Measurements from ENCODE around the gene PTPA. TPM values are rescaled to one million over a fixed set of nuclear protein-coding genes. Genes with fewer than 3 reads are reported as not detected.

Gene PTPA
- total RNA-seq, 1 experiment from 2014 or later = 91.8 TPM

- H3K4me3 Mint-ChIP-seq (ENCODE audit: unreplicated experiment) = peak overlapping the region; percentile 89
- H3K27ac Mint-ChIP-seq (ENCODE audit: low read depth, unreplicated experiment) = no peak overlapping the region
- peaks cover 6% of the 10 kb centered on the region for H3K36me3 Mint-ChIP-seq (ENCODE audit: insufficient read depth, unreplicated experiment)
- BruUV-seq (replicated peaks) = no TSS peak
- POLR2A ChIA-PET = interaction anchor here (0.6 to 9.2 kb wide), 33 partner anchors 8 to 507 kb away, joined by 3 to 206 read pairs (median 4); partner anchors contain the start of gene NTMT1
- H3K9me3 Mint-ChIP-seq (ENCODE audit: unreplicated experiment) = no peaks in the 10 kb centered on the region
- DNase-seq (ENCODE audit: unreplicated experiment) = no peak
- no peaks in the 10 kb centered on the region for H3K4me1 Mint-ChIP-seq (ENCODE audit: insufficient read depth, unreplicated experiment)
- CTCF ChIA-PET = interaction anchor here (0.7 to 1.6 kb wide), 6 partner anchors 11 to 433 kb away, joined by 3 to 13 read pairs (median 5); partner anchors contain the start of gene SPOUT1
- no peak for TF ChIP-seq CTCF (IDR thresholded peaks at IDR 0.05; ENCODE audit: unreplicated experiment)
- no peaks in the 10 kb centered on the region for H3K27me3 Mint-ChIP-seq (ENCODE audit: insufficient read depth, unreplicated experiment)
- intact Hi-C loops (cut with micrococcal nuclease) = loop anchor here (5.0 kb wide), 1 partner anchor 234 kb away; no protein-coding TSS in a partner anchor
Measured at GRCh38 chr9:129178568-129179382, 67.6 kb downstream of the PTPA start.

GRCh38 chr9:129181246-129181645 lies 70.0 kb downstream of the PTPA start:
- no peaks in the 10 kb centered on the region for H3K9me3 Mint-ChIP-seq (ENCODE audit: unreplicated experiment)
- no peak for DNase-seq (ENCODE audit: unreplicated experiment)
- no TSS peak for BruUV-seq (replicated peaks)
- H3K27ac Mint-ChIP-seq (ENCODE audit: low read depth, unreplicated experiment) = no peak overlapping the region
- peaks cover 9% of the 10 kb centered on the region for H3K4me1 Mint-ChIP-seq (ENCODE audit: insufficient read depth, unreplicated experiment)
- H3K27me3 Mint-ChIP-seq (ENCODE audit: insufficient read depth, unreplicated experiment) = no peaks in the 10 kb centered on the region
- TF ChIP-seq CTCF (IDR thresholded peaks at IDR 0.05; ENCODE audit: unreplicated experiment) = no peak
- intact Hi-C loops (cut with micrococcal nuclease) = no loop called here
- ChIA-PET POLR2A (interaction anchor here (0.6 to 1.4 kb wide), 2 partner anchors 27 to 41 kb away, joined by 5 read pairs; no protein-coding TSS in a partner anchor), CTCF (interaction anchor here (0.7 to 0.8 kb wide), 2 partner anchors 430 to 451 kb away, joined by 3 read pairs; no protein-coding TSS in a partner anchor)
- H3K36me3 Mint-ChIP-seq (ENCODE audit: insufficient read depth, unreplicated experiment) = peaks cover 6% of the 10 kb centered on the region
- H3K4me3 Mint-ChIP-seq (ENCODE audit: unreplicated experiment) = no peak overlapping the region

- Mint-ChIP-seq H3K36me3 (ENCODE audit: insufficient read depth, unreplicated experiment) (peaks cover 3% of the 10 kb centered on the region), H3K27me3 (ENCODE audit: insufficient read depth, unreplicated experiment) (no peaks in the 10 kb centered on the region), H3K4me3 (ENCODE audit: unreplicated experiment) (no peak overlapping the region), H3K27ac (ENCODE audit: low read depth, unreplicated experiment) (no peak overlapping the region), H3K9me3 (ENCODE audit: unreplicated experiment) (no peaks in the 10 kb centered on the region), H3K4me1 (ENCODE audit: insufficient read depth, unreplicated experiment) (peaks cover 9% of the 10 kb centered on the region)
- no peak for DNase-seq (ENCODE audit: unreplicated experiment)
- ChIA-PET POLR2A (no interaction called here), CTCF (no interaction called here)
- TF ChIP-seq CTCF (IDR thresholded peaks at IDR 0.05; ENCODE audit: unreplicated experiment) = no peak
- intact Hi-C loops (cut with micrococcal nuclease) = no loop called here
- BruUV-seq (replicated peaks) = no TSS peak
Measured at GRCh38 chr9:129182122-129182521, 70.9 kb downstream of the PTPA start.

DNA sequence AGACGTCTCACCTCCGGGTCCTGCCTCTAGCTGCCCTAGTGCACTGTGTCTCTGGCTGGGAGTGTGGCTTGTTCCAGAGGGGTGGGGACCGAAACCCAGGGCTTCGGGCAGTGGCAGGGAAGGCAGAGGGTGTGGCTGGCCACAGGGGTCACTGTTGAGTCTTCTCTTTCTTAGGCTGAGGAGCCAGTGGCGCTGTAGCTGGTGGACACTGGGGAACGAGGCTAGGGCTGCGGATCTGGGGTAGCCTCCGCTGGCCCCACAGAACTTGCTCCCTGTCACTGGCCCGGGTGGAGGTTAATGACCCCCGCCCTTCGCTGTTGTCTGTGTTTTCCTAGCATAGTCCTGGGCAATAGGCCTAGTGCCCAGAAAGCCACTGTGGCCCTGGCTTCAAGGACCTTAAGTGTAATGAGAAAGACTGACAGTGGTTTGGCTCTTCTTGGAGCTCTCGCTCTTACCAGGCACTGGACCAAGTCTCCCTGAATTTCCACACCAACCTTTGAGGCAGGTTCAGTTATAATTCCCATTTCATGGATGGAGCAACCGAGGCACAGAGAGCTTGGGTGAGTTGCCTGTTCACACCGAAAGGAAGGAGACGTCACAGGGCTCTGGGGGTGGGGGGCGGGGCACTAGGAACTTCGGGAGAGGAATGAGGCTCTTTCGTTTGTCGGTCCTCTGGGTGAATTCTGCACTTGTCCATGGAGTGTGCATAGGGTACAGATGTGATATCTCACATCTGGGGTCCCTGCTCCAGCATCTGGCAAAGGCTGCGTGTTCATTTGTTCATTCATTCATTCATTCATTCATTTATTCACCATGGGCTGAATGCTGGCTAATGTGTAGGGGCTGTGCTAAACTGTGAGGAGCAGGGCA lies 71.6 kb downstream of the PTPA start:
- DNase-seq (ENCODE audit: unreplicated experiment) = peak; percentile 34
- H3K4me1 Mint-ChIP-seq (ENCODE audit: insufficient read depth, unreplicated experiment) = peaks cover 9% of the 10 kb centered on the region
- H3K4me3 Mint-ChIP-seq (ENCODE audit: unreplicated experiment) = no peak overlapping the region
- no peaks in the 10 kb centered on the region for H3K9me3 Mint-ChIP-seq (ENCODE audit: unreplicated experiment)
- intact Hi-C loops (cut with micrococcal nuclease) = no loop called here
- CTCF ChIA-PET = interaction anchor here (0.6 kb wide), 1 partner anchor 141 kb away, joined by 3 read pairs; no protein-coding TSS in a partner anchor
- POLR2A ChIA-PET = interaction anchor here (0.6 to 1.1 kb wide), 3 partner anchors 10 to 300 kb away, joined by 3 to 4 read pairs (median 4); no protein-coding TSS in a partner anchor
- TF ChIP-seq CTCF (IDR thresholded peaks at IDR 0.05; ENCODE audit: unreplicated experiment) = peak; percentile 16
- H3K27me3 Mint-ChIP-seq (ENCODE audit: insufficient read depth, unreplicated experiment) = no peaks in the 10 kb centered on the region
- H3K27ac Mint-ChIP-seq (ENCODE audit: low read depth, unreplicated experiment) = no peak overlapping the region
- no peaks in the 10 kb centered on the region for H3K36me3 Mint-ChIP-seq (ENCODE audit: insufficient read depth, unreplicated experiment)
- no TSS peak for BruUV-seq (replicated peaks)
